Measurements from ENCODE around the gene FBXL16. TPM values are rescaled to one million over a fixed set of nuclear protein-coding genes. Genes with fewer than 3 reads are reported as not detected.

Gene FBXL16
- total and polyA plus RNA-seq, 9 of the 15 experiments (the other 6 are each of a cell fraction or from before 2014, with no cell fraction given) = 0.21 to 8.2 (median 1.7) TPM

DNA sequence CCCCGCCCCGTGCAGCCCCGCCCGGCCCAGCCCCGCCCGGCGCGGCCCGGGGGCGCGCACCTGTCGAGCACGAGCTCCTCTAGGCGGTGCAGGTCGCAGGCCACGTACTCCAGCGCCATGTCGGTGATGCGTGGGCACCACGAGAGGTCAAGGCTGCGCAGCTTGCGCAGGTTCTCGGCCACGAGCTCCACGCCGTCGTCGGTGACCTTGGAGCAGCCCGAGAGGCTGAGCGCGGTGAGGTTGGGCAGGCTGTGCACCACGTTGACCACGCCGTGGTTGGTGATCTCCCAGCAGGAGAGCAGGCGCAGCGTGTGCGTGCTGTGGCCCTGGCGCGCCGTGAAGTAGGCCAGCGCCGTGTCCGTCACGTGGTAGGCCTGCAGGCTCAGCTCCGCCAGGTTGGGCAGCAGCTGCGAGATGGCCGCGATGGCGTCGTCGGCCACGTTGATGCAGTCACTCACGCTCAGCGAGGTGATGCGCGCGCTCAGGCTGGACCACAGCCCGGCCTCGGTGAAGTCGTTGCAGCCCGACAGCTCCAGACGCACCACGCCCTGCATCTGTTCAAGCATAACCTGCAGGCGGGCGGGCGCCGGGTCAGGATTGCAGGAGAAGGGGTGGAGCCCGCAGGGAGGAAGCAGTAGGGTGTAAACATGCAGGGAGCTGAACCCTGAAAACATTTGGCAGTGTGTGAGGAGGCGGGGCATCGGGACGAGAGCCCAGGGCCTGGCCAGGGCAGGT is 10.1 kb downstream of the FBXL16 start (continued):
- TF ChIP-seq, protein P1, sequence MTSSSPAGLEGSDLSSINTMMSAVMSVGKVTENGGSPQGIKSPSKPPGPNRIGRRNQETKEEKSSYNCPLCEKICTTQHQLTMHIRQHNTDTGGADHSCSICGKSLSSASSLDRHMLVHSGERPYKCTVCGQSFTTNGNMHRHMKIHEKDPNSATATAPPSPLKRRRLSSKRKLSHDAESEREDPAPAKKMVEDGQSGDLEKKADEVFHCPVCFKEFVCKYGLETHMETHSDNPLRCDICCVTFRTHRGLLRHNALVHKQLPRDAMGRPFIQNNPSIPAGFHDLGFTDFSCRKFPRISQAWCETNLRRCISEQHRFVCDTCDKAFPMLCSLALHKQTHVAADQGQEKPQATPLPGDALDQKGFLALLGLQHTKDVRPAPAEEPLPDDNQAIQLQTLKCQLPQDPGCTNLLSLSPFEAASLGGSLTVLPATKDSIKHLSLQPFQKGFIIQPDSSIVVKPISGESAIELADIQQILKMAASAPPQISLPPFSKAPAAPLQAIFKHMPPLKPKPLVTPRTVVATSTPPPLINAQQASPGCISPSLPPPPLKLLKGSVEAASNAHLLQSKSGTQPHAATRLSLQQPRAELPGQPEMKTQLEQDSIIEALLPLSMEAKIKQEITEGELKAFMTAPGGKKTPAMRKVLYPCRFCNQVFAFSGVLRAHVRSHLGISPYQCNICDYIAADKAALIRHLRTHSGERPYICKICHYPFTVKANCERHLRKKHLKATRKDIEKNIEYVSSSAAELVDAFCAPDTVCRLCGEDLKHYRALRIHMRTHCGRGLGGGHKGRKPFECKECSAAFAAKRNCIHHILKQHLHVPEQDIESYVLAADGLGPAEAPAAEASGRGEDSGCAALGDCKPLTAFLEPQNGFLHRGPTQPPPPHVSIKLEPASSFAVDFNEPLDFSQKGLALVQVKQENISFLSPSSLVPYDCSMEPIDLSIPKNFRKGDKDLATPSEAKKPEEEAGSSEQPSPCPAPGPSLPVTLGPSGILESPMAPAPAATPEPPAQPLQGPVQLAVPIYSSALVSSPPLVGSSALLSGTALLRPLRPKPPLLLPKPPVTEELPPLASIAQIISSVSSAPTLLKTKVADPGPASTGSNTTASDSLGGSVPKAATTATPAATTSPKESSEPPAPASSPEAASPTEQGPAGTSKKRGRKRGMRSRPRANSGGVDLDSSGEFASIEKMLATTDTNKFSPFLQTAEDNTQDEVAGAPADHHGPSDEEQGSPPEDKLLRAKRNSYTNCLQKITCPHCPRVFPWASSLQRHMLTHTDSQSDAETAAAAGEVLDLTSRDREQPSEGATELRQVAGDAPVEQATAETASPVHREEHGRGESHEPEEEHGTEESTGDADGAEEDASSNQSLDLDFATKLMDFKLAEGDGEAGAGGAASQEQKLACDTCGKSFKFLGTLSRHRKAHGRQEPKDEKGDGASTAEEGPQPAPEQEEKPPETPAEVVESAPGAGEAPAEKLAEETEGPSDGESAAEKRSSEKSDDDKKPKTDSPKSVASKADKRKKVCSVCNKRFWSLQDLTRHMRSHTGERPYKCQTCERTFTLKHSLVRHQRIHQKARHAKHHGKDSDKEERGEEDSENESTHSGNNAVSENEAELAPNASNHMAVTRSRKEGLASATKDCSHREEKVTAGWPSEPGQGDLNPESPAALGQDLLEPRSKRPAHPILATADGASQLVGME (CRISPR knock-in tag; IDR thresholded peaks at IDR 0.05) = no peak
- TF ChIP-seq, protein P2, sequence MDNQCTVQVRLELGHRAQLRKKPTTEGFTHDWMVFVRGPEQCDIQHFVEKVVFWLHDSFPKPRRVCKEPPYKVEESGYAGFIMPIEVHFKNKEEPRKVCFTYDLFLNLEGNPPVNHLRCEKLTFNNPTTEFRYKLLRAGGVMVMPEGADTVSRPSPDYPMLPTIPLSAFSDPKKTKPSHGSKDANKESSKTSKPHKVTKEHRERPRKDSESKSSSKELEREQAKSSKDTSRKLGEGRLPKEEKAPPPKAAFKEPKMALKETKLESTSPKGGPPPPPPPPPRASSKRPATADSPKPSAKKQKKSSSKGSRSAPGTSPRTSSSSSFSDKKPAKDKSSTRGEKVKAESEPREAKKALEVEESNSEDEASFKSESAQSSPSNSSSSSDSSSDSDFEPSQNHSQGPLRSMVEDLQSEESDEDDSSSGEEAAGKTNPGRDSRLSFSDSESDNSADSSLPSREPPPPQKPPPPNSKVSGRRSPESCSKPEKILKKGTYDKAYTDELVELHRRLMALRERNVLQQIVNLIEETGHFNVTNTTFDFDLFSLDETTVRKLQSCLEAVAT (IDR thresholded peaks at IDR 0.05) = no peak
- TF ChIP-seq MBD2 (IDR thresholded peaks at IDR 0.05; ENCODE audit: borderline replicate concordance, low read depth) (no peak), FOXM1 (IDR thresholded peaks at IDR 0.05; ENCODE audit: low read depth) (no peak), FOXM1 (CRISPR knock-in tag; IDR thresholded peaks at IDR 0.05; ENCODE audit: low read depth) (0 out of 2 replicates have a peak, but pooled peaks have one; percentile 48), TBL1XR1 (IDR thresholded peaks at IDR 0.05; ENCODE audit: low read length in 2 of 2) (no peak), ZNF644 (tag; IDR thresholded peaks at IDR 0.05; ENCODE audit: low read depth) (no peak), PHF8 (IDR thresholded peaks at IDR 0.05; ENCODE audit: borderline replicate concordance, low read length) (peak; percentile 79; the same call in 1 of the 2 replicates), HCFC1 (IDR thresholded peaks at IDR 0.05; ENCODE audit: low read depth, low read length) (no peak; the same call in 1 of the 2 replicates), PCBP1 (IDR thresholded peaks at IDR 0.05; ENCODE audit: low read depth, low read length, poor library complexity, severe bottlenecking) (no peak), RB1 (IDR thresholded peaks at IDR 0.05; ENCODE audit: low read depth) (0 out of 2 replicates have a peak, but pooled peaks have one; percentile 18), CHD2 (IDR thresholded peaks at IDR 0.05; ENCODE audit: low read depth, low read length) (no peak), MEF2D (tag; conservative IDR thresholded peaks at IDR 0.05; ENCODE audit: low read depth) (no peak), SMAD3 (CRISPR knock-in tag; conservative IDR thresholded peaks at IDR 0.05) (no peak), KAT7 (CRISPR knock-in tag; IDR thresholded peaks at IDR 0.05; ENCODE audit: borderline replicate concordance) (no peak), SIN3B (IDR thresholded peaks at IDR 0.05; ENCODE audit: low read depth) (peak; percentile 30; the same call in 1 of the 2 replicates)
- TF ChIP-seq, protein P3, sequence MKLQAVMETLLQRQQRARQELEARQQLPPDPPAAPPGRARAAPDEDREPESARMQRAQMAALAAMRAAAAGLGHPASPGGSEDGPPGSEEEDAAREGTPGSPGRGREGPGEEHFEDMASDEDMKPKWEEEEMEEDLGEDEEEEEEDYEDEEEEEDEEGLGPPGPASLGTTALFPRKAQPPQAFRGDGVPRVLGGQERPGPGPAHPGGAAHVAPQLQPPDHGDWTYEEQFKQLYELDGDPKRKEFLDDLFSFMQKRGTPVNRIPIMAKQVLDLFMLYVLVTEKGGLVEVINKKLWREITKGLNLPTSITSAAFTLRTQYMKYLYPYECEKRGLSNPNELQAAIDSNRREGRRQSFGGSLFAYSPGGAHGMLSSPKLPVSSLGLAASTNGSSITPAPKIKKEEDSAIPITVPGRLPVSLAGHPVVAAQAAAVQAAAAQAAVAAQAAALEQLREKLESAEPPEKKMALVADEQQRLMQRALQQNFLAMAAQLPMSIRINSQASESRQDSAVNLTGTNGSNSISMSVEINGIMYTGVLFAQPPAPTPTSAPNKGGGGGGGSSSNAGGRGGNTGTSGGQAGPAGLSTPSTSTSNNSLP (IDR thresholded peaks at IDR 0.05; ENCODE audit: borderline replicate concordance, low read depth, low read length) = no peak
- TF ChIP-seq, protein P4, sequence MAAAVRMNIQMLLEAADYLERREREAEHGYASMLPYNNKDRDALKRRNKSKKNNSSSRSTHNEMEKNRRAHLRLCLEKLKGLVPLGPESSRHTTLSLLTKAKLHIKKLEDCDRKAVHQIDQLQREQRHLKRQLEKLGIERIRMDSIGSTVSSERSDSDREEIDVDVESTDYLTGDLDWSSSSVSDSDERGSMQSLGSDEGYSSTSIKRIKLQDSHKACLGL (CRISPR knock-in tag; IDR thresholded peaks at IDR 0.05; ENCODE audit: borderline replicate concordance, poor library complexity, severe bottlenecking) = no peak

All from K562 (cell line).